H1 (cell line): Measurements from ENCODE around the gene PRKAG3.
"Not testable (repeated sequence)": the region's sequence is repeated elsewhere in the genome, so short reads cannot be mapped to it uniquely, and the experiment has no call there.

Experiments
- ATF3 ChIP-seq: IDR thresholded peaks from 2 replicates; pipeline ENCODE4 v1.6.1; 2011; ENCODE audit warnings: low read depth, mild to moderate bottlenecking, low read length; ENCODE audit not compliant: insufficient read depth
- CTCF ChIP-seq, 3 experiments: IDR thresholded peaks; 1 replicate in 2 of 3; 2 replicates in 1 of 3; pipeline versions ENCODE4 v1.5.1 to v1.6.1; 2011; ENCODE audit warnings: low read length in 3 of 3, mild to moderate bottlenecking in 3 of 3, inconsistent platforms in 2 of 3, low read depth in 1 of 3, moderate library complexity in 1 of 3; ENCODE audit not compliant: insufficient read depth in 1 of 3; ENCODE audit errors: control extremely low read depth in 1 of 3
- KDM1A ChIP-seq: fragments of 200-600, 300-600 bp; sonication (generic); IDR thresholded peaks from 2 replicates; pipeline ENCODE4 v1.7.1; 2016; ENCODE audit warnings: mild to moderate bottlenecking, low read length, borderline replicate concordance
- PHF8 ChIP-seq: fragments of 200-600 bp; sonication (generic); conservative IDR thresholded peaks from 2 replicates; pipeline ENCODE4 v1.7.1; 2012; ENCODE audit warnings: low read depth, mild to moderate bottlenecking, inconsistent platforms, low read length, moderate library complexity
- POLR2AphosphoS5 ChIP-seq: IDR thresholded peaks from 2 replicates; pipeline ENCODE4 v1.6.1; 2011; ENCODE audit warnings: low read depth, low read length
- SP1 ChIP-seq: IDR thresholded peaks from 2 replicates; pipeline ENCODE4 v1.6.1; 2011; ENCODE audit warnings: low read depth, low read length
- TAF1 ChIP-seq: IDR thresholded peaks from 2 replicates; pipeline ENCODE4 v1.6.1; 2011; ENCODE audit warnings: mild to moderate bottlenecking, low read depth, low read length
- USF2 ChIP-seq: IDR thresholded peaks from 2 replicates; pipeline ENCODE4 v1.6.1; 2011; ENCODE audit warnings: low read length, improper control_type of control experiment

GRCh38 chr2:218846963-218847362 lies 15.4 kb upstream of the PRKAG3 start:
- TF ChIP-seq PHF8; USF2; CTCF (IDR thresholded peaks at IDR 0.05; ENCODE audit: control extremely low read depth in 1 of 3, insufficient read depth in 1 of 3, low read depth in 1 of 3, low read length in 3 of 3); SP1; POLR2AphosphoS5; KDM1A; TAF1; ATF3: not testable (repeated sequence)
